ENCODE data around the gene DIAPH2.
A peak's percentile ranks its signal among the peaks of the same experiment; 100 is the strongest.

DIAPH2 gene

GRCh38 chrX:96971812-96972211, 287.2 kb downstream of the DIAPH2 start:
- no peak for DNase-seq (ENCODE audit: low spot score)

GRCh38 chrX:96978906-96979305, 294.3 kb downstream of the DIAPH2 start:
- no peak for DNase-seq (ENCODE audit: low spot score)

- no peak for DNase-seq (ENCODE audit: low spot score)
Measured at GRCh38 chrX:96979766-96980165, 295.1 kb downstream of the DIAPH2 start.

- DNase-seq (ENCODE audit: low spot score) = no peak
Measured at GRCh38 chrX:96982161-96982560, 297.5 kb downstream of the DIAPH2 start.

- no peak for DNase-seq (ENCODE audit: low spot score)
Measured at GRCh38 chrX:96984538-96984937, 299.9 kb downstream of the DIAPH2 start.

GRCh38 chrX:96985046-96985445, 300.4 kb downstream of the DIAPH2 start:
- no peak for DNase-seq (ENCODE audit: low spot score)

- no peak for DNase-seq (ENCODE audit: low spot score)
Measured at GRCh38 chrX:96987228-96987627, 302.6 kb downstream of the DIAPH2 start.

GRCh38 chrX:96989830-96990571, 305.4 kb downstream of the DIAPH2 start:
- DNase-seq (ENCODE audit: low spot score) = no peak

GRCh38 chrX:96994093-96994492, 309.5 kb downstream of the DIAPH2 start:
- DNase-seq (ENCODE audit: low spot score) = no peak

GRCh38 chrX:96997196-96997595, 312.6 kb downstream of the DIAPH2 start:
- no peak for DNase-seq (ENCODE audit: low spot score)

GRCh38 chrX:97000682-97001368, 316.2 kb downstream of the DIAPH2 start:
- no peak for DNase-seq (ENCODE audit: low spot score)

- no peak for DNase-seq (ENCODE audit: low spot score)
Measured at GRCh38 chrX:97006167-97006566, 321.5 kb downstream of the DIAPH2 start.

GRCh38 chrX:97009391-97009790, 324.7 kb downstream of the DIAPH2 start:
- DNase-seq (ENCODE audit: low spot score) = no peak

- no peak for DNase-seq (ENCODE audit: low spot score)
Measured at GRCh38 chrX:97011540-97011939, 326.9 kb downstream of the DIAPH2 start.

GRCh38 chrX:97016106-97016505, 331.5 kb downstream of the DIAPH2 start:
- no peak for DNase-seq (ENCODE audit: low spot score)

GRCh38 chrX:97021680-97022079, 337.0 kb downstream of the DIAPH2 start:
- no peak for DNase-seq (ENCODE audit: low spot score)

GRCh38 chrX:97026406-97026805, 341.8 kb downstream of the DIAPH2 start:
- no peak for DNase-seq (ENCODE audit: low spot score)

- no peak for DNase-seq (ENCODE audit: low spot score)
Measured at GRCh38 chrX:97027384-97027922, 342.8 kb downstream of the DIAPH2 start.

- no peak for DNase-seq (ENCODE audit: low spot score)
Measured at GRCh38 chrX:97030463-97030862, 345.8 kb downstream of the DIAPH2 start.

GRCh38 chrX:97030947-97031346, 346.3 kb downstream of the DIAPH2 start:
- DNase-seq (ENCODE audit: low spot score) = no peak

GRCh38 chrX:97039363-97040029, 354.9 kb downstream of the DIAPH2 start:
- DNase-seq (ENCODE audit: low spot score) = peak; percentile 1

- no peak for DNase-seq (ENCODE audit: low spot score)
Measured at GRCh38 chrX:97045470-97045869, 360.8 kb downstream of the DIAPH2 start.

- DNase-seq (ENCODE audit: low spot score) = no peak
Measured at GRCh38 chrX:97046867-97047266, 362.2 kb downstream of the DIAPH2 start.

Measured in AG20443 (cell line).